HG02884 (cell line): Measurements from ENCODE around the gene ARMC9.
A peak's percentile ranks its signal among the peaks of the same experiment; 100 is the strongest.
"Not testable (repeated sequence)": the region's sequence is repeated elsewhere in the genome, so short reads cannot be mapped to it uniquely, and the experiment has no call there.

Source experiments
- ATAC-seq: cut with Tn5 transposase; IDR thresholded peaks from one replicate; pipeline ENCODE4 v1.9.1; 2021; ENCODE audit warnings: mild to moderate bottlenecking, moderate library complexity; ENCODE audit not compliant: unreplicated experiment

ARMC9 gene

GRCh38 chr2:231357931-231358330 lies 159.5 kb downstream of the ARMC9 start:
- no peak for ATAC-seq

DNA sequence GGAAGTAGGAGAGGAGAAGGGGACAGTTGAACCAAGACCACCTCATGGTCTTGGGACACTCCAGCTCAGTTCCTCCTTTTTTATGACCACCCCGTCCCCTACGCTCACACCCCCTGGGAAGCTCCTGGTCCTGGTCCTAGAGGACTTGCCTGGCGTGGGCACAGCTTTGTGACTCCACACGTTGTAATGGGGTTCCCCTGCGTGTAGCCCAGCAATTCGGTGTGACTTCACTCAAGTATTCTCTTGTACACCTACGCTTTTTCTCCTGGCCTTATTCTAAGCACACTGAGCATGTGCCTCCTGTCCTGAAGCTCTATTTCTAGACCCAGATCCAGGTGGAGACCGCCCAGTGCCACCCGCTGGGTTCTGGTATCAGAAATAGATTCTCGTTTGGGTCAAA lies 161.0 kb downstream of the ARMC9 start:
- no peak for ATAC-seq

- no peak for ATAC-seq
Observed at GRCh38 chr2:231359948-231360347, 161.5 kb downstream of the ARMC9 start.

- no peak for ATAC-seq
Observed at GRCh38 chr2:231360401-231360800, 162.0 kb downstream of the ARMC9 start.

DNA sequence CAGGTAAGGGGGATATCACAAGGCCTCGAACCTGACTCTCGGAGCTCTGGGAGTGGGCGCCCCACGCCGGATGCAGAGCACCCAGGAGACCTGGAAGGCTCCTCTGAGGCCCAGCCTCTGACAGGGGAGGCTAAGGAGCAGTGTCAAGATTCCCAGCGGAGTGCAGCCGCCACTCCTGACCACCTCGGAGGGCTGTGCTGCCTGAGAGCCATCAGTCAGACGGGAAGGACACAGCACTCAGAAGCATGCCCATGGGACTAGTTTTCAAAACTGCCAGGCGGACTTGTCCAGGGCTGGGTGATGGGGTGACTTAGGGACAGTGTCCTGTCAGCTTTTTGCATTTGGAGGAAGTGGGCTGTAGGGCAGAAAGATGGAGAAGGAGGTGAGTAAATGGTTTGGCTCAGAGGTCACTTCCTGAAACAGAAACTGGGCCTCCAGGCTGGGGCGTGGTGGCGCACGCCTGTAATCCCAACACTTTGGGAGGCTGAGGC lies 162.5 kb downstream of the ARMC9 start:
- ATAC-seq, result no peak

DNA sequence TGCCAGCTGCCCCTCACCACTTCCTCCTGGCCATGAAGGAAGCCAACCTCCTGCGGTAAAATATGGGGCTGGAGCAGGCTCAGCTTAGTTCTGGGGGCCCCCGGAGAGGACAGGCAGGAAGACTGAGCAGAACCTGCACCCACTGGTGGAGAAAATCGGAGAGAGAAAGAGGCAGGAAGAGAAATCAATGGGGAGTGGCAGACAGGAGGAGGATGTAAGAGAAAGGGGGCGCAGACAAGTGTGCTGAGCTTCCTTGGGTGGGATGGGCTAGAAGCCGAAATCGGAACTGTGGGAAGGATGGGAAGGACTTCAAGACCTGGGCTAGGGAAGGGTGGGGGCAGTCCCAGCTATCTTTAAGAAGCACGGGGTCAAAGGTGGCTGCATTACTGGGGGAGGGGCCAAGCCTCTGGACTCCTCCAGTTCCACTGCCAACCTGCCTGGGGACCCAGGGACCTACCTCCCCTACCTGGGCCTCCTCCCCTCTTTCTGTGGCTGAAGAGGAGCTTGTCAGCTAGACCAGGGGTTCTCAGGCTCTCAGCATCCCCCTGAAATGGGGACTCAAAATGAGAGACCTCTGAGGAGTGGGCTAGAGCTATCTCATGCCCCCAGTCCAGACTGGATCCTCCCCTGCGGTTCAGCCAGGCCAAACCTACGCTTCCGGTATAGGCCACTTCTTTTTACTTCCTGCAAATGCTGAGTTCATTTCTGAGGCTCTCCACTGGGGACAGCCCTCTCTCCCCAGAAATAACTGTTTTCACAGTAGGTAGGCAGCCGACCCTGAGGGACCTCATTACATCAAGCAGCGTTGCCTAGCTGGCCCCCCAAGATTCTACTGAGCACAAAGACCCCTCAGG lies 163.5 kb downstream of the ARMC9 start:
- ATAC-seq, result peak; percentile 88

DNA sequence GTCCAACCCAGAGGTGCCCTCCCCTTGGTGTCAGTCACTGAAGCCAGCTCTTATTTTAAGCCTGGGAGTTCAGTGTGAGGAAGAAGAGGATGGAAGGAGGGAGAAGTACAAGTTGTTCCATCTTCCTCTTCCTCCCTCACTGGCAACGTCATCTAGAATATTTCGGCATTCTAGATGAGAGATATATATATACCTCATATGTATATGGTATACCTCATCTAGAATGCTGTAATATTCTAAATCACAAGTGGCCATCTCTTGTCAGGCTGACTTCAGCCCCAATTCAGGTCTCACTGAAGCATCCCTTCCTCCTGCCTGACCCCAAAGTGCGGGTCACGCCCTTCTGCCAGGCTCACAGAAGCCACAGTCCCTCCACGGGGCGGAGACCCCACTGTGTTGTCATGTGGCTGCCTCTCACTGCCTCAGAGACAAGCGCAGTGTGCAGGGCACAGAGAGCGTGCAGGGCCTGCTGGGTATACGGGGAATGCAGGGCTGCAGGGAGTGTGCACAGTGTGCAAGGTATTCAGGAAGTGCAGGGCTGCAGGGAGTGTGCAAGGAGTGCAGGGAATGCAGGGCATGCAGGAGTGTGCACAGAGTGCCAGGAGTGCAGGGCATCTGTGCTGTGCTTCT lies 164.2 kb downstream of the ARMC9 start:
- ATAC-seq, result no peak

DNA sequence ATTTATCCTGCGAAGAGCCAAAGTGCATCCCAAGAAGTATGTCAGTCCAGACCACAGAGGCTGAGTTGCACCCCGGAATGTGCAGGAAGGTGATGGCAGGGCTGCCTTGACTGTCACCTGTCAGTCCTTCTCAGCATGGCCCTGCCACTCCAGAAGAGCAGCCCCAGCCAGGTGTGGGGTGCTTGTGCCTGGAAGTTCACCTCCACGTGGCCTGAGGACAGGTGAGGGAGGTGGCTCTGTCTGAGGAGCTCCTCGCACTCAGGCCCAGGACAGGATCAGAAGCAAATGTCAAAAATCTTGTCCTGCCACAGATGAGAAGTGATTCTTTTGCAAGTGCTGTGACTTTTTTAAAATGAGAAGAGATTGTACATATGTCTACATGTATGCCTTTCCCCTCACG lies 165.6 kb downstream of the ARMC9 start:
- no peak for ATAC-seq

DNA sequence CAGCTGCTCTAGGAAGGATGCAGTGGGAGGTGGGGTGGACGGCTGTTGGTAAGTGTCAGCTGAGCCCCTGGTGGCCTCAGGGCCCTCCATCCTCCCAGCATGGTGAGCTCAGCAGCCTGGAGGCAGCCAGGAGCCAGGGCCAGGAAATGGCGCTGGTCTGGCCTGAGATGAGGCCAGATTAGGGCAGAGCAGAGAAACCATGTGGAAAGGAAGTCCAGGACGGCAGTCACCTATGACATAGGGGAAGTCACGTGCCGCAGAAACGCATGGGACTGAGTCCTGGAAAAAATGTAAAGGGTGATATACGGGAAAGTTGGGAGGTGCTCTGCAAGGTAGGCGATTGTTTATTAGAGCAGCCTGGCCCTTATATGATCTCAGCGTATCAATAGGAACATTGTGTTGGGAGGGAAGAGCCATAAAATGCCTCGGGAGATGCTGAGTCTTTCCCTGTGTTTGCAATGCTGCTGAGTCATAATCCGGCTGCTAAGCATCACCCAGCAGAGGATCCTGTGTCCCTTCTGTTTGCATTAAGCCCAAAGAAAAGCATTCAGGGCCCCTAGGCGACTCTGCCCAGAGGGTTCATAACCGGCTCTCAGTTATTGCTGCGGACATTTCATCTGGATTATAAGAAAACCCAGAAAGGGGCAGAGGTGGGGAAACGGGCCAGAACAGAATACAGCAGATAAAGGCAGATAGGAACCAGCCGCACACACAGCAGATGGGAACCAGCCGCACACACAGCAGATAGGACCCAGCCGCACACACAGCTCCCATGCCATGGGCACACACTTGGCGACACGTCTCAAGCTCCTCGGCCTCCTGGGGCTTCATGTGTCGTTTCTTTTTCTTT lies 166.8 kb downstream of the ARMC9 start:
- ATAC-seq, result no peak

- ATAC-seq, result no peak
Observed at GRCh38 chr2:231367178-231367577, 168.7 kb downstream of the ARMC9 start.

DNA sequence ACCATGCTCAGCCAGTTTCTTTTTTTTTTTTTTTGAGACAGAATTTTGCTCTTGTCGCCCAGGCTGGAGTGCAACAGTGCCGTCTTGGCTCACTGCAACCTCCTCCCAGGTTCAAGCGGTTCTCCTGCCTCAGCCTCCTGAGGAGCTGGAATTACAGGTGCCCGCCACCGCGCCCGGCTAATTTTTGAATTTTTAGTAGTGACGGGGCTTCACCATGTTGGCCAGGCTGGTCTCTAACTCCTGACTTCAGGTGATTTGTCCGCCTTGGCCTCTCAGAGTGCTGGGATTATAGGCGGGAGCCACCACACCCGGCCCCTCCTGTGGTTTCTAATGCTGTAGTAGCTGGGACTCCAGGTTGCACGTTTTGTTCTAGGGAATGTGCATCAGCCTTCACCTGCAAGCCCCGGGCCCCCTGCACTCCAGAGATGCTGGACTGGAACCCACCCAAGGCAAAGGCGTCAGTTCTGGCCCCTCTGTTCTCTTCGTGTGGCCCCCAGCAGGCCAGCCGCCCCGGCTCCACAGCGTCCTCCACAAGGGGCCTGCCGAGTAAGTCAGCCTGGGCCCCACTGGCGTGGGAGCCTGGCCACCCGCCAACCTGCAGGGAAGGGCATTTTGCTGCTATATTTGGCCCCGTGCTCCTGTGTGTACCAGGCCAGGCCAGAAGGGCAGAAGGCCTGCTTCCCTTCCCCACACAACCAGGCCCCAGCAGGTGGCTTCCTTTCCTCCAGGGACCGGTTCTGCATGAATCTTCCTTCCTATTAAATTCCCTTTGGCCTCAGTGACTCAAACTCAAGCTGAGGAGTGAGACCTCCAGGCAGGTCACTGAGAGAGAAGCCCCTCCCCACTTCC lies 171.4 kb downstream of the ARMC9 start:
- ATAC-seq, result no peak

DNA sequence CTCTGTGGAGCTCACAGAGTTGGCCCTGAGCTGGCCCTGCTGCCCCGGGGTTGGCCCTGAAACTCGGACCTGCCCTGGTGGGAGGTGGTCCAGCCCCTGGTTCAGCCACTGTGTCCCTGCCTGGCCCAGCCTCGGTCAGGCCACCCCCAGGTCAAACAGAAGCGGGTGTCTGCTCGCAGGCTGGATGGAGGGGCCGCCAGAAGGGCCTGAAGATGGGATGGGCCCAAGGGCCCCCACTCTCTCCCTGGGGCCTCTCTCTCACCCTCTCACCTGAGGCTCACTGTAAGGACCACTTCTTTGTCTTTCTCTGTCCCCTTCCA lies 172.0 kb downstream of the ARMC9 start:
- no peak for ATAC-seq

GRCh38 chr2:231370749-231371429 lies 172.5 kb downstream of the ARMC9 start:
- ATAC-seq, result no peak

DNA sequence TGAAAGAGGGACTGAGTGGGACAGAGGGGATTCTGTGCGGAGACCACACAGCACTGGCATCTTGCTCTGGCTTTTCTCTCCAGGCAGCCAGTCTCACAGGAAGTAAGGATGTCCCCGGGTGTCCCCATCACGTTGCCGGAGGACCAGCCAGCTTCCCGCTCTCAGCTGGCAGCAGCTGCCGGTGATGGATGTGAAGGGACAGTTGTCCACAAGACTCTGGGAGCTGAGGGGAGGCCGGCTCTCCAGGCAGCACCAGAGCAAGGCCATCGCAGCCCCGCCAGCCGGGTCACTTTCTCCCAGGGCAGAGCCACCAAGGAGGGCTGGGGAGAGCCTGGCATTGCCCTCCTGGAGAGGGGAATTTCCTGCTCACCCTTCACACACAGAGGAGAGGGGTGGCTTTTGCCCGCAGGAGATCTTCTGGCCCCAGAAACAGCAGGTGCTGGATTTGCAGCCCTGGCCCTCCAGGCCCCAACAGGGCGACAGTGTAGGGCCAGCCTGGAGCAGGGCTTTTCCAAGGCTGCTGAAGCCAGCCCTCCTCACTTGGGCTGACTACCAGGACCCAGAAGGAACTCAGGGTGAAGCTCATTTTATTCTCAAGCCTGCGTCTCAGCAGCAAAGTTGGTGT lies 173.1 kb downstream of the ARMC9 start:
- ATAC-seq, result no peak

DNA sequence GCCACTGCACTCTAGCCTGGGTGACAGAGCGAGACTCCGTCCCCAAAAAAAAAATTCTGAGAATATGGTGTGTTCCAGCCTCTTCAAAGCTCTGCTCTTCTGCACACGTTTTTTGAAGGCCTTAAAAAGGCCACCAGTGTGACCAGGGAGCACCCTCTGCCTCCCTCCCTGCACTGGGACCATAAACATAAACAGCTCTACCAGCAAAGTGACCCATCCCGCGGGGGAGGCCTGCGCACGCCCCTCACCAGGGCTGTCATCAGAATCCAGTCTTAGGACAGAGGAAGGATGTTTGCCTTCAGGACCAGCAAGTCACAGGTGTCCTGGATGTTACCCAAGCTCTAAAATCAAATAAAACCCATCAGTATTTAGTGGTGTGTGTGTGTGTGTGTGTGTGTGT lies 173.9 kb downstream of the ARMC9 start:
- no peak for ATAC-seq

GRCh38 chr2:231373184-231373583 lies 174.8 kb downstream of the ARMC9 start:
- ATAC-seq, result no peak

- ATAC-seq, result no peak
Observed at GRCh38 chr2:231373786-231374349, 175.4 kb downstream of the ARMC9 start.

GRCh38 chr2:231374771-231375170 lies 176.3 kb downstream of the ARMC9 start:
- no peak for ATAC-seq

GRCh38 chr2:231375994-231376615 lies 177.7 kb downstream of the ARMC9 start:
- not testable (repeated sequence) for ATAC-seq
